Endometrial microvascular endothelial cells (primary cell): Measurements from ENCODE around the gene RFESD. TPM values are rescaled to one million over a fixed set of nuclear protein-coding genes. Genes with fewer than 3 reads are reported as not detected.
"Not testable (repeated sequence)": the region's sequence is repeated elsewhere in the genome, so short reads cannot be mapped to it uniquely, and the experiment has no call there.

Experiments used
- in situ Hi-C: cut with HindIII; loops from 2 replicates; pipeline ENCODE4 v1.10.0; 2017; ENCODE audit warnings: low sequenced_read_pairs, low pct_unique_long_range_greater_than_20kb; ENCODE audit errors: inconsistent ontology term
- total RNA-seq: library from RNA; depleted of rRNA; stranded (reverse); fragments of >200 nt; gene quantifications from one replicate; pipeline ENCODE4 v1.2.3, GENCODE V29; 2015; ENCODE audit errors: inconsistent ontology term

RFESD gene
- total RNA-seq, 1 donor from 2014 or later = 0.84 TPM

GRCh38 chr5:95626701-95627100 lies 19.9 kb upstream of the RFESD start:
- in situ Hi-C loops = no loop called here

DNA sequence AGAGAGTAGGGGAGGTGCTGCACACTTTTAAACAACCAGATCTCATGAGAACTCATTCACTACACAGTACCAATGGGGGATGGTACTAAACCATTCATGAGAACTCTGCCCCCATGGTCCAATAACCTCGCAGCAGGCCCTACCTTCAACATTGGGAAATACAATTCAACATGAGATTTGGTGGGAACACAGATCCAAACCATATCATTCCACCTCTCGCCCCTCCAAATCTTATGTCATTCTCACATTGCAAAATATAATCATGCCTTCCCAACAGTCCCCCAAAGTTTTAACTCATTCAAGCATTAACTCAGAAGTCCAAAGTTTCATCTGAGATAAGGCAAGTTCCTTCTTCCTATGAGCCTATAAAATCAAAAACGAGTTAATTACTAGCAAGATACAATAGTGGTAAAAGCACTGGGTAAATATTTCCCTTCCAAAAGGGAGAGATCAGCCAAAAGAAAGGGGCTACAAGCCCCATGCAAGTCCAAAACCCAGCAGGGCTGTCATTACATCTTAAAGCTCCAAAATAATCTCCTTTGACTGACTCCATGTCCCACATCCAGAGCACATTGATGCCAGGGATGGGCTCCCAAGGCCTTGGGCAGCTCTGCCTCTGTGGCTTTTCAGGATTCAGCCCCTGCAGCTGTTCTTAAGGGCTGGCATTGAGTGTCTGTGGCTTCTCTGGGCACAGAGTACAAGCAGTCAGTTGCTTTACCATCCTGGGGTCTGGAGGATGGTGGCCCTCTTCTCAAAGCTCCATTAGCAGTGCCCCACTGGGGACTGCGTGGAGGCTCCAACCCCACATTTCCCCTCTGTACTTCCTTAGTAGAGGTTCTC lies 18.4 kb upstream of the RFESD start:
- in situ Hi-C loops = no loop called here

DNA sequence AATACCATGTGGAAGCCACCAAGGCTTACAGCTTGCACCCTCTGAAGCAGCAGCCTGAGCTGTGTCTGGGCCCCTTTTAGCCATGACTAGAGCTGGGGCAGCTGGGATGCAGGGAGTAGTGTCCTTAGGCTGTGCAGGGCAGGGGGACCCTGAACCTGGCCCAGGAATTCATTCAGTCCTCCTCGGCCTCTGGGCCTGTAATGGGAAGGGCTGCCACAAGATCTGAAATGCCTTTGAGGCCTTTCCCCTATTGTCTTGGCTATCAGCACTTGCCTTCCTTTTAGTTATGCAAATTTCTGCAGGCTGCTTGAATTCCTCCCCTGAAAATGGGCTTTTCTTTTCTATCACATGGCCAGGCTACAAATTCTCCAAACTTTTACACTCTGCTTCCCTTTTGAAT lies 17.6 kb upstream of the RFESD start:
- in situ Hi-C loops = no loop called here

GRCh38 chr5:95630394-95630917 lies 16.1 kb upstream of the RFESD start:
- in situ Hi-C loops = no loop called here

- in situ Hi-C loops = no loop called here
Observed at GRCh38 chr5:95631255-95631958, 15.2 kb upstream of the RFESD start.

DNA sequence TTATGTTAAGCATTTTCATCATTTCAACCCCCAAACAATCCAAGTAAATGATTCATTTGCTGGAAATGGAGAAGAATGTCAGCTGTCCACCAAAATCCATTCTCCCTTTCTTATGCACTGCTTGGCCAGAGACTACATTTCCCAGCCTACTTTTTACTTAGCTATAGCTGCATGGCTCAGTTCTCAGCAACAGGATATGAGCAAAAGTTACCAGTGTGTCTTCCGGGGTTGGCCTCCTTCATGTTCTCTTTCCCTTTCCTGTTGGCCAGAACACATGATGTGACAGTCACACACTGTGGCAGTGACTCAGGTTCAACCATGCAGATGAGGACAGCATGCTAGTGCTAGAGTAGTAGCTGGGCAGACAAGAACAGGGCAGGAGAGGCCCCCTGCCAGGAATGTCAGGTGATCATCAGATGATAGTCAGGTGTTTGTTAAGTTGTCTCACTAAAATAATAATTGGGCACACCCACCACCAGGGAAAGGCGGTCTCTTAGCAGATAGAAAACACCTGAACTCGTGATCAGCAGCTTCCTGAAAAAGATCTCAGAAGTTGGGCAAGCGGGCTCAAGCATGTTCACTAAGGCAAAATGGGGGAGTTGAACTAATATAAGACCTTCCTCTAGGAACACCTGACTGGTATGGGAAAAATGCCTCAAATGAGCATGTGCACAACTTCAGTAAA lies 14.4 kb upstream of the RFESD start:
- in situ Hi-C loops = no loop called here

DNA sequence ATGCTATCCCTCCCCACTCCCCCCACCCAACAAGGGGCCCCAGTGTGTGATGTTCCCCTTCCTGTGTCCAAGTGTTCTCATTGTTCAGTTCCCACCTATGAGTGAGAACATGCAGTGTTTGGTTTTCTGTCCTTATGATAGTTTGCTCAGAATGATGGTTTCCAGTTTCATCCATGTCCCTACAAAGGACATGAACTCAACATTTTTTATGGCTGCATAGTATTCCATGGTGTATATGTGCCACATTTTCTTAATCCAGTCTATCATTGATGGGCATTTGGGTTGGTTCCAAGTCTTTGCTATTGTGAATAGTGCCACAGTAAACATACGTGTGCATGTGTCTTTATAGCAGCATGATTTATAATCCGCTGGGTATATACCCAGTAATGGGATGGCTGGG lies 13.6 kb upstream of the RFESD start:
- in situ Hi-C loops = not testable (repeated sequence)

- in situ Hi-C loops = no loop called here
Observed at GRCh38 chr5:95633671-95634070, 12.9 kb upstream of the RFESD start.

- in situ Hi-C loops = no loop called here
Observed at GRCh38 chr5:95634081-95634480, 12.5 kb upstream of the RFESD start.

GRCh38 chr5:95638632-95639031 lies 7.9 kb upstream of the RFESD start:
- in situ Hi-C loops = no loop called here

DNA sequence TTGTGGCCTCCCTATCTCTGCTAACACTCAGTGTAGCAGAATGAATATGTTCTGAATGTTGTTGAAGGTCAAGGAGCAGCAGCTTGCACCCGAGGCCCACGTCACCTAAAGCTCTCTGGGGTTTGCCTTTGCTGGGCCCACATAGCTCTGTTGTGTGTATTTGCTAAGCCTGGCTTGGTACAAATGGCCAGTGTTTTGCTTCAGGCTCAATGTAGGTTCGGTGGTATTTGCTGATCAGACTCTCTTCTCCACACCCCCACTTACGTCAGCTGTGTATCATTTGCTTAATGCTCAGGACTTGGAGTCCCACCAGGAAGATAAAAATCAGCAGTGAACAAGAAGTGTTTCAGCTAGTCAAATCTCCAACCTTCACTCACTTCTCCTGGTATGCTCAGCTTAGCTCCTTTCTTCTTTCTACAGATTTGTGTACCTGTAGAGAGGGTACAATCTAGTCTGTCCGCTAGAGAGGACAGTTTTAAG lies 4.8 kb upstream of the RFESD start:
- in situ Hi-C loops = no loop called here

- in situ Hi-C loops = no loop called here
Observed at GRCh38 chr5:95643152-95643551, 3.4 kb upstream of the RFESD start.

DNA sequence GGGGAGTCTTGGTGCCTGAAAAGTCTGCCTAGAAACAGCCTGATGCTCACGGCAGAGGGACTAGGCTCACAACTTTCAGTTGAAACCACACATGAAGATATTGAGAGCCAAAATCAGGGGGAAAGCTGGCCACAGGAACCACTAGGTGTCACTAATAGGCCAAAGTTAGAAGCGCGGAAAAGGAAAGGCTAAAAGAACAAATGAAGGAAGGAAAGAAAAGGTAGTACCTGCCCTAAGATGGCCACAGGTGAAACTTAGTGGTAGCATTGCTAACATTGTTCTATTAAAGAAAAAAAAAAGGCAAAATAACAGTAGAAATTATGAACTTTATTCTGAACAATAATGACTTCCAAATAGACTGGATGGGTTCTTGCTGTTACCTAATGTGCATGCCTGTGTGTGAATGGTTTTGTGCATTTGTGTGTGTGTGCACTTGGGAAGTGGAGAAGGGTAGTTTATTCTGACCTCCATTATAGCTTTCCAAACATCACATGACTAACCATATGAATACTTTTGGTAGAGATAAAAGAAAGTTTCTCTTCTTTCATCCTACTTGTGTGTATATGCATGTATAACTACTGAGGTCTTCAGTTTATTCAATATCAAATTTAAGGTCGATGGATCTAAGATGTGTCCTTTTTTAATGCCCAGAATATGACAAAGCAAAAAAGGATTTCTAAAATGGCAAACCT lies 2.1 kb upstream of the RFESD start:
- in situ Hi-C loops = no loop called here

DNA sequence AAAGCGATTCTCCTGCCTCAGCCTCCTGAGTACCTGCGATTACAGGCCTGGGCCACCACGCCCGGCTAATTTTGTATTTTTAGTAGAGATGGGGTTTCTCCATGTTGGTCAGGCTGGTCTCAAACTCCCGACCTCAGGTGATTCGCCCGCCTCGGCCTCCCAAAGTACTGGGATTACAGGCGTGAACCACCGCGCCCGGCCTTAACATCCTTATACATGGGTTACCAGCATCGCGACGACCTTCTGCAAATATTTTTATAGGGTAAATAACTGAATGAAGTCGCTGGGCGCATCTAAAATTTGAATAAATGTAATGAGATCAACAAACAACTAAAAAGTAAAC lies 380 bp upstream of the RFESD start:
- in situ Hi-C loops = not testable (repeated sequence)

DNA sequence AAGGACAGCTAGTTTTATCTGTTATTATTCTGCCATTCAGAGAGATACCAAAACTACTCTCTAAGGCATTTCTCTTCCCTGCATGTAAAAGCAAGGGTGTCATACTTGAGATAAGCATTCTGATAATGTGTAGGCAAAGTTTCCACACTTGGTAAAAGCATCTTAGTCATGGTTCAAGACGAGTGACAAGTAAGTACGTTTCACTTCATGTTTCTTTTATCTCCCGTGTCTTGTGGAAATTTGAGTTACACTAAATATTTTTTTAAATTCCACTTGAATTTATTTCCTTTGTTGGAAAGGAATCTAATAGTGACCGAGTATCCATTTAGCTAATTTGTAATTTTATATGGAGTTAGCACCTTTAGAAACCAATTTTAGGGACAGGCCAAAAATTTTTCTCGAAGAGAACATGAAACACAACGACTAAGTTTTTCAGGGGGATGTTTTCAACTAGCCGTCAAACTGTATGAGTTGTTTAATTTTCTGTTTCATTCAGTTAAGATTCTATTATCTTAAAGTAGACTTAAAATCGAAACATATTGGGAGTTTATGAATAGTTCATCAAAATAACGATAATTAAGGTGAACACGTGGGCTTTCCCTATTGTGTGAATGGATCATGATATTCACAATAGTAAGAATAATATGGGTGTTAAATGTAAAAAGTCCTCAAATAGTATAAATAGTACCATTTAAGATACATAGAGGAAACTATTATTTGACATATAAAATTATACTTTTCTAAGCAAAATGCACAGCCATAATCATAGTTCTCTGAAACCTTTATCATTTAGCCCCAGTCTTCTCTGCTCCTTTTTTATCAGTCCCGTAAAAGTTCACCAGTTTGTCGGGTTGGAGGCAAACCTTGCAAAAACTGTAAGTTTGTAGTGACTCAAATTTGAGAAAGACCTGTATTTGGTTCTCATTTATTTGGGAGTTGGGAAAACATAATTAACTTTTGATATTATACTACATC lies 1.6 kb downstream of the RFESD start:
- in situ Hi-C loops = no loop called here

- in situ Hi-C loops = no loop called here
Observed at GRCh38 chr5:95649274-95649673, 2.7 kb downstream of the RFESD start.

DNA sequence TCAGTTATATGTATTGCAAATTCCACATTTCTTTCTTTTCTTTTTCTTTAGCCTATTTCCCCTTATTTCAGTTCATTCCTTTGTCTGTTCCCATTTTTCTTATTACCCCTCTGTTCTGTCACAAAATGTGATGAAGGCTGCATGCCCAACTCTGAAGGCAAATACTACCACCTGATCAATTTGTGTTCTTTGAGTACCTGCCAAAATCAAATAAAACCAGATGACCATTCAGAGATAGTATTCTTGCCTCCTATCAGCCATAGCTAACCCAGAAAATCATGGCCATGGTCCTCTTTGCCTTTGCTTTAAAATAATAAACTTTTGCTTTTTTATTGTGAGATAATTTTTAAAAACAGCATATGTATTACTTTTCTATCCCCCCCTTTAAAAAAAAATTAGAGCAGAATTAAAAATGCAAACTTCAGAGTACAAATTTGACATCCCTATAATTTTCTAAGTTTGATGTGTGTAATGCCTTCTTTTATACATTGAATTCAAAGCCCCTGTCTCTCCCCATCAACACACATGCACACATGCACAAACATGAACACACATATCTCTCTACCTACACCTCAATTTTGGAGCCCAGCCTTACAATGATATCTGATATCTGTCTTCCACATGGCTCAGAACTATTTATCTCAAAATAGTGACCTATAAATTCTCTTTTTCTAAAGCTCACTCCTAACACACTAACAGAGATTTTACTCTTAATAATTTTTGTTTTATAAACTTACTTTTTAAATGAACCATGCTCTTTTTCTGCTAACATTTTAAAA lies 3.5 kb downstream of the RFESD start:
- in situ Hi-C loops = loop anchor here (25.0 kb wide), 2 partner anchors 187 to 687 kb away; no protein-coding TSS in a partner anchor
